ENCODE measurements around the gene TOM1L1. TPM values are rescaled to one million over a fixed set of nuclear protein-coding genes. Genes with fewer than 3 reads are reported as not detected.

The TOM1L1 gene
- total RNA-seq, 2 donors from 2014 or later = 52.8 to 81.3 TPM

GRCh38 chr17:54909766-54910165 lies 9.1 kb downstream of the TOM1L1 start:
- H3K27me3 ChIP-seq (replicated peaks; ENCODE audit: insufficient read depth) = no peaks in the 10 kb centered on the region
- DNase-seq (ENCODE audit: low spot score) = no peak
- no peak overlapping the region for H3K27ac ChIP-seq
- H3K4me3 ChIP-seq = no peak overlapping the region
- WGBS = 95% methylated on average over 2 of the region's 2 CpGs
- peaks cover 0 to 5% of the 10 kb centered on the region in 2 donors for H3K36me3 ChIP-seq
- intact Hi-C loops (cut with DNase I) = no loop called here
- H3K9me3 ChIP-seq = no peaks in the 10 kb centered on the region
- no peaks in the 10 kb centered on the region for H3K4me1 ChIP-seq (replicated peaks)
- TF ChIP-seq CTCF (IDR thresholded peaks at IDR 0.05) (no peak), POLR2AphosphoS5 (IDR thresholded peaks at IDR 0.05) (no peak), POLR2A (IDR thresholded peaks at IDR 0.05) (no peak)

DNA sequence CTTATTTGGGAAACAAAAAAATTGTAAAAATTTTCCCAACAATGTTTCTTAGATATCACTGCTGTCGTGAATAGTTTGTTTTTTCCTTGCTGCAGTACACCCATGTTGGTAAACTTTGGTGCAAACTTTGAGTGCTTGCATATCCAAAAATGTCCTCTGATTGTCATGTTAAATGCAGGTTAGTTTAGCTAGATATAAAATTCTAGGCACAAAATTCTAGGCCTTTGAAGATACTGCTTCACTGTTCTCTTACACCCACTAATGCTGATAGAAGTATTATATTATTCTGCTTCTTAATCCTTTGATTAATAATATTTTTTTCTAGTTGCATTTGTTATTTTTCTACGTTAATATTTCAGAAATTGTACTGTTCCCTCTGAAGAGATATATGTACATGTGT lies 16.1 kb downstream of the TOM1L1 start:
- H3K27me3 ChIP-seq (replicated peaks; ENCODE audit: insufficient read depth) = no peaks in the 10 kb centered on the region
- TF ChIP-seq POLR2A (IDR thresholded peaks at IDR 0.05) (no peak), CTCF (IDR thresholded peaks at IDR 0.05) (no peak), POLR2AphosphoS5 (IDR thresholded peaks at IDR 0.05) (no peak)
- peaks cover 0 to 9% of the 10 kb centered on the region in 2 donors for H3K36me3 ChIP-seq
- 95% methylated on average over 2 of the region's 2 CpGs for WGBS
- H3K4me3 ChIP-seq = no peak overlapping the region
- H3K9me3 ChIP-seq = no peaks in the 10 kb centered on the region
- no peak overlapping the region for H3K27ac ChIP-seq
- H3K4me1 ChIP-seq (replicated peaks) = no peaks in the 10 kb centered on the region
- no peak for DNase-seq (ENCODE audit: low spot score)
- intact Hi-C loops (cut with DNase I) = no loop called here

DNA sequence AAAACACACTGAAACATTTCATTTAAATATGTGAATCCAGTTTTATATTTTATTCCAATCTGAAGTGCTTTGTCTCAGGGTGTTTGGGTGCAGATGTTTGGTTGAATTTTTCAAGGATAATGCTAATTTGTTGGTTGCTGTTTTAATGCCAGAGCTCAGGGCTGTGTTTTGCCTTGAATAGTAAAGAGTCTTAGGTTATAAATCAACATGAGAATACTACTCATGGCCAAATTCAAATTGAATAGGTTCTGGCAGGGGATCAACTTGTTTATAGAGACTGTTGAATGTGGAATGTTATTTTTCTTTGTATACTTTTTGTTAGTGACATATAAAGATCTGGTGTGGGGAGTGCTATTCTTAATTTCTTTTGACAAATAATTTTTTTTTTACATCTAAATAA lies 18.8 kb downstream of the TOM1L1 start:
- intact Hi-C loops (cut with DNase I) = no loop called here
- DNase-seq (ENCODE audit: low spot score) = no peak
- Histone ChIP-seq H3K27ac (no peak overlapping the region), H3K27me3 (replicated peaks; ENCODE audit: insufficient read depth) (no peaks in the 10 kb centered on the region), H3K4me3 (no peak overlapping the region), H3K4me1 (replicated peaks) (no peaks in the 10 kb centered on the region), H3K36me3 (peaks cover 0 to 4% of the 10 kb centered on the region in 2 donors), H3K9me3 (no peaks in the 10 kb centered on the region)
- TF ChIP-seq CTCF (IDR thresholded peaks at IDR 0.05) (no peak), POLR2AphosphoS5 (IDR thresholded peaks at IDR 0.05) (no peak), POLR2A (IDR thresholded peaks at IDR 0.05) (no peak)

- Histone ChIP-seq H3K27ac (no peak overlapping the region), H3K9me3 (no peaks in the 10 kb centered on the region), H3K36me3 (peaks cover 0 to 4% of the 10 kb centered on the region in 2 donors), H3K4me3 (no peak overlapping the region), H3K4me1 (replicated peaks) (no peaks in the 10 kb centered on the region), H3K27me3 (replicated peaks; ENCODE audit: insufficient read depth) (no peaks in the 10 kb centered on the region)
- no peak for TF ChIP-seq CTCF (IDR thresholded peaks at IDR 0.05)
- TF ChIP-seq POLR2A (IDR thresholded peaks at IDR 0.05) = no peak
- TF ChIP-seq POLR2AphosphoS5 (IDR thresholded peaks at IDR 0.05) = no peak
- WGBS = 85% methylated on average over 6 of the region's 6 CpGs
- intact Hi-C loops (cut with DNase I) = no loop called here
- DNase-seq (ENCODE audit: low spot score) = no peak
Observed at GRCh38 chr17:54920819-54921218, 20.2 kb downstream of the TOM1L1 start.

DNA sequence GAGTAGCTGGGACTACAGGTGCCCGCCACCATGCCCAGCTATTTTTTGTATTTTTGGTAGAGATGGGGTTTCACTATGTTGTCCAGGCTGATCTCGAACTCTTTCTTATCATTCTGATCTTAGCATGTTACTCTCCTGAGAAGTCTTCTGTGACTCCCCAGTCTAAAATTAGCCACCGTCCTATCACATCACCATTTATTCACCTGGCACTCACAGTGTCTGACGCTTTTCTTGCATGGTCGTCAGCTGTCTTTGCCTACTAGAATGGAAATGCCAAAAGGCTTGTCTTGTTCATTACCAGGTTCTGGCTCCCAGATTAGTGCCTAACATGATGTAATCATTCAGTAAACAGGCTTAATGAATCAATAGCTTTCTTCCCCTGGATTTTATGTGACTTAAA lies 23.8 kb downstream of the TOM1L1 start:
- 93% methylated on average over 5 of the region's 5 CpGs for WGBS
- Histone ChIP-seq H3K4me3 (no peak overlapping the region), H3K36me3 (no peaks in the 10 kb centered on the region), H3K9me3 (no peaks in the 10 kb centered on the region), H3K27me3 (replicated peaks; ENCODE audit: insufficient read depth) (no peaks in the 10 kb centered on the region), H3K4me1 (replicated peaks) (no peaks in the 10 kb centered on the region), H3K27ac (no peak overlapping the region)
- intact Hi-C loops (cut with DNase I) = no loop called here
- TF ChIP-seq POLR2AphosphoS5 (IDR thresholded peaks at IDR 0.05) (no peak), POLR2A (IDR thresholded peaks at IDR 0.05) (no peak)
- no peak for DNase-seq (ENCODE audit: low spot score)
